ENCODE measurements around the gene CEP112.

The CEP112 gene

DNA sequence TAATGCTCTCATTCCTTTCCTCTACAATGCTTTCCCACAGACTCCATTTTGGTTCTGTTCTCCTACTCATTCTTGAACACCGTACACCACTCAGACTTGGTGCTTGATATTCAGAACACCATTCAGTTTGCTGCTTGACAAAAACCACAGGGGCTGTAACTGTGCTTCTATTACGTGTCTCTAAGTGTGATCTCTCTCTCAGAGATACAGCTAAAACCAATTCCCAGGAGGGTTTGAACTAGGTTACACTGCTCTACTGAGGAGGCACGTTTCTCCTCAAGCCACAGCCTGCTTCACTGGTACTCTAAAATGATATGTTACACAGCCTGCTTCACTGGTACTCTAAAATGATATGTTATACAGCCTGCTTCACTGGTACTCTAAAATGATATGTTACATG lies 175.7 kb downstream of the CEP112 start:
- in situ Hi-C loops (cut with MboI; ENCODE audit: low pct_unique_long_range_greater_than_20kb, low sequenced_read_pairs, unreplicated experiment) = no loop called here
- TF ChIP-seq, protein P1, sequence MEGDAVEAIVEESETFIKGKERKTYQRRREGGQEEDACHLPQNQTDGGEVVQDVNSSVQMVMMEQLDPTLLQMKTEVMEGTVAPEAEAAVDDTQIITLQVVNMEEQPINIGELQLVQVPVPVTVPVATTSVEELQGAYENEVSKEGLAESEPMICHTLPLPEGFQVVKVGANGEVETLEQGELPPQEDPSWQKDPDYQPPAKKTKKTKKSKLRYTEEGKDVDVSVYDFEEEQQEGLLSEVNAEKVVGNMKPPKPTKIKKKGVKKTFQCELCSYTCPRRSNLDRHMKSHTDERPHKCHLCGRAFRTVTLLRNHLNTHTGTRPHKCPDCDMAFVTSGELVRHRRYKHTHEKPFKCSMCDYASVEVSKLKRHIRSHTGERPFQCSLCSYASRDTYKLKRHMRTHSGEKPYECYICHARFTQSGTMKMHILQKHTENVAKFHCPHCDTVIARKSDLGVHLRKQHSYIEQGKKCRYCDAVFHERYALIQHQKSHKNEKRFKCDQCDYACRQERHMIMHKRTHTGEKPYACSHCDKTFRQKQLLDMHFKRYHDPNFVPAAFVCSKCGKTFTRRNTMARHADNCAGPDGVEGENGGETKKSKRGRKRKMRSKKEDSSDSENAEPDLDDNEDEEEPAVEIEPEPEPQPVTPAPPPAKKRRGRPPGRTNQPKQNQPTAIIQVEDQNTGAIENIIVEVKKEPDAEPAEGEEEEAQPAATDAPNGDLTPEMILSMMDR (IDR thresholded peaks at IDR 0.05; ENCODE audit: extremely low read depth, insufficient read depth, missing control alignments) = no peak
- DNase-seq (ENCODE audit: low spot score) = no peak

DNA sequence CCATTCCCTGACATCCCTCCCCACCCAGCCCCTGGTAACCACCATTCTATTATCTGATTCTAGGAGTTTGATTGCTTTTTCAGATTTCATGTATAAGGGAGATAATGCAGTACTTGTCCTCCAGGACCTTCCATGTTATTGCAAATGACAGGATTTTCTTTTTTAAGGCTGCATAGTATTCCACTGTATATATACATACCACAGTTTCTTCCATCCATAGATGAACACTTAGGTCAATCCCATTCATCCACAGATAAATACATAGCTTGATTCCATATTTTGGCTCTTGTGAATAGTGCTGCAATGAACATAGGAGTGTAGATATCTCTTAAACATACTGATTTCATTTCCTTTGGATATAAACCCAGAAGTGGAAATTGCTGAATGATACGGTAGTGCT lies 183.3 kb downstream of the CEP112 start:
- DNase-seq (ENCODE audit: low spot score) = no peak
- TF ChIP-seq, protein P1 (IDR thresholded peaks at IDR 0.05; ENCODE audit: extremely low read depth, insufficient read depth, missing control alignments) = no peak
- in situ Hi-C loops (cut with MboI; ENCODE audit: low pct_unique_long_range_greater_than_20kb, low sequenced_read_pairs, unreplicated experiment) = no loop called here

DNA sequence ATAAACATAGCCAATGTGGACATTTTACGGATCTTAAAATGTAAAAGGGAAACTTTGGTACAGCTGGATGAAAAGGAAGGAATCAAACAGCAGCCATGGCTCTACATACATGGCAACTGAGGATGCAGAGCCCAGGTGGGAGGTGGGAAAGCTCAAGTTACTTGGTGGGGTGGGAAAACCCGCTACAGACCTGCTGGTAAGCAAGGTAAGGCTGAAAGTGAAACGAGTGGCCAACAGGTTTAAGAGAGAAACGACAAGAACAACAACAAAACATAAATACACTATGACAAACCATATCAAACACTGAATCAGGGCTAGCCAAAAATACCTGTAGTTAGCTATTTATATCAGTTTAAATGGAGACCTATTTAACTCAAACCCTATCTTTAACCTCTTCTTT lies 185.3 kb downstream of the CEP112 start:
- TF ChIP-seq, protein P1 (IDR thresholded peaks at IDR 0.05; ENCODE audit: extremely low read depth, insufficient read depth, missing control alignments) = no peak
- in situ Hi-C loops (cut with MboI; ENCODE audit: low pct_unique_long_range_greater_than_20kb, low sequenced_read_pairs, unreplicated experiment) = no loop called here
- no peak for DNase-seq (ENCODE audit: low spot score)

DNA sequence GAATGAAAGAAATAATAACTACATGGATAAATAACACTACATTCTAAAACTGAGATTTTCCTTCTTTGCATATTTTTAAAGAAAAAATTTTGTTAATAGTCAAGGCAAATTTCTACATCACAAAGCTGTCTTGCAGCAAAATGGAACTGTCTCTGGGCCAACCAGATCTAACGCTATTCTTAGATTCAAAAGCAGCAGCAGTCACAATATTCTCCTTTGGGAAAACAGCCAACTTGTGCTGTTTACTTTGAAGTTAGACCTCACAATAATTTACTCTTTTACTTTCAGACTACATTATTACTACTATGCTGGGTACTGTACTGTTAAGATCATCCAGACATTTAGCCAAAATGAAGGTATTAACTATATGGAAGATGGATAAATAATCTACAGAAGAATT lies 189.1 kb downstream of the CEP112 start:
- in situ Hi-C loops (cut with MboI; ENCODE audit: low pct_unique_long_range_greater_than_20kb, low sequenced_read_pairs, unreplicated experiment) = no loop called here
- no peak for DNase-seq (ENCODE audit: low spot score)
- TF ChIP-seq, protein P1 (IDR thresholded peaks at IDR 0.05; ENCODE audit: extremely low read depth, insufficient read depth, missing control alignments) = no peak

DNA sequence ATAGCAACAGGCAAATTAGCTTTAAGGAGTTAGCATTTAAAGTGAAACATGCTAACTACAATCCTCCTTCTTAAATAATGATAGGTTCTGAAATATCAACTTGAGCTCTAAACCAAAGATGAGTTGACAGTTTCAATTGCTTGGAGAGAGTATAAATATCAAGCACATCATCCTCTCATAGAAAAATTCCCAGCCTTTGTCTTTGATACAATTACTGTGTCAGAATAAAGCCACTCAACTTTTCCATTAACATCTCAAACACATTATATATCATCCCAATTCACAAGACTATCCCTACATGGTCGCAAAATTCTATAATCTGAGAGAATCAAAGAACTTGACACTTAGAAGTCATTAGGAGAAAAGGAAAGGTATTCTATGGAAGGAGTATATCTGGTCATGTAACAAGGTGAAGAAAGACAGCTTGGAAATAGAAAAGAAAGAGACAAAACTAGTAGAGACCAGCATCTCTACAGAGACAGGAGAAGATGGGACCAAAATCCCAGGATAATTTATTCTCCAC lies 189.8 kb downstream of the CEP112 start:
- TF ChIP-seq, protein P1 (IDR thresholded peaks at IDR 0.05; ENCODE audit: extremely low read depth, insufficient read depth, missing control alignments) = no peak
- DNase-seq (ENCODE audit: low spot score) = no peak
- in situ Hi-C loops (cut with MboI; ENCODE audit: low pct_unique_long_range_greater_than_20kb, low sequenced_read_pairs, unreplicated experiment) = no loop called here

DNA sequence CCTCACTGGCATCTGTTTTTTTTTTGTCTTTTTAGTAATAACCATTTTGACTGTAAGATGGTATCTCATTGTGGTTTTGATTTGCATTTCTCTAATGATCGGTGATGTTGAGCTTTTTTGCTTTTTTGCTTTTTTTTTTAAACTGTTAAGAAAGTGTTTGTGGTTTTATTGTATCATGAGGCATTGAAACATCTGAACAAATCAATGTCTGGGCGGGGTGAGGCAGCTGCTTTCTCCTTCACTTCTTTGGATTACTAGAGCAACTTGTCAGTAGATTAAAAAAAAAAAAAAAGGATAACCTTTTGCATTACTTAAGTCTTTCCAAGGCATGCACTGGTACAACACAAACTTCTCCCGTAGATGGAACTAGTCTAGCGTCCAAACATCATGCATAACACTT lies 191.7 kb downstream of the CEP112 start:
- DNase-seq (ENCODE audit: low spot score) = no peak
- TF ChIP-seq, protein P1 (IDR thresholded peaks at IDR 0.05; ENCODE audit: extremely low read depth, insufficient read depth, missing control alignments) = no peak
- in situ Hi-C loops (cut with MboI; ENCODE audit: low pct_unique_long_range_greater_than_20kb, low sequenced_read_pairs, unreplicated experiment) = no loop called here

DNA sequence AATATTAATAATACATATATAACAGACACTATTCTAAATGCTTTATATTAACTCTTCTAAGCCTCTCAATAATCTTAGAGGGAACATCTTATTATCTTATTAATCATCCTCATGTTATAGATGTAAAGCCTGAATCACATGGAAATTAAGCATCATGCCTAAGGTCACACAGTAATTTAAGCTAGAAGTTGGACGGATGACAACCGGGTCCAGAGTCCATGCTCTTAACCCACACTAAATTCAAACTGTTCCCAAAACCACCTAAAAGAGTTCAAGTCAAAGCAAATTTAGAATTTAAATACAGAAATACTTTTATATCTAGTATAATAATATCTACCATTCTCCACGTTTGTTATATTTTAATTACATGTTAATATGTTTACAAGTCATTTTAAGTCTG lies 193.3 kb downstream of the CEP112 start:
- in situ Hi-C loops (cut with MboI; ENCODE audit: low pct_unique_long_range_greater_than_20kb, low sequenced_read_pairs, unreplicated experiment) = no loop called here
- no peak for DNase-seq (ENCODE audit: low spot score)
- TF ChIP-seq, protein P1 (IDR thresholded peaks at IDR 0.05; ENCODE audit: extremely low read depth, insufficient read depth, missing control alignments) = no peak

Data from GM13977 (cell line).